Ammon's horn (tissue), 1 donor: ENCODE measurements around the gene IDH3G.

ENCODE experiments used
- DNase-seq: peaks from one replicate; pipeline ENCODE4 v3.0.0-alpha.2; 2016; ENCODE audit warnings: low spot score

IDH3G gene

DNA sequence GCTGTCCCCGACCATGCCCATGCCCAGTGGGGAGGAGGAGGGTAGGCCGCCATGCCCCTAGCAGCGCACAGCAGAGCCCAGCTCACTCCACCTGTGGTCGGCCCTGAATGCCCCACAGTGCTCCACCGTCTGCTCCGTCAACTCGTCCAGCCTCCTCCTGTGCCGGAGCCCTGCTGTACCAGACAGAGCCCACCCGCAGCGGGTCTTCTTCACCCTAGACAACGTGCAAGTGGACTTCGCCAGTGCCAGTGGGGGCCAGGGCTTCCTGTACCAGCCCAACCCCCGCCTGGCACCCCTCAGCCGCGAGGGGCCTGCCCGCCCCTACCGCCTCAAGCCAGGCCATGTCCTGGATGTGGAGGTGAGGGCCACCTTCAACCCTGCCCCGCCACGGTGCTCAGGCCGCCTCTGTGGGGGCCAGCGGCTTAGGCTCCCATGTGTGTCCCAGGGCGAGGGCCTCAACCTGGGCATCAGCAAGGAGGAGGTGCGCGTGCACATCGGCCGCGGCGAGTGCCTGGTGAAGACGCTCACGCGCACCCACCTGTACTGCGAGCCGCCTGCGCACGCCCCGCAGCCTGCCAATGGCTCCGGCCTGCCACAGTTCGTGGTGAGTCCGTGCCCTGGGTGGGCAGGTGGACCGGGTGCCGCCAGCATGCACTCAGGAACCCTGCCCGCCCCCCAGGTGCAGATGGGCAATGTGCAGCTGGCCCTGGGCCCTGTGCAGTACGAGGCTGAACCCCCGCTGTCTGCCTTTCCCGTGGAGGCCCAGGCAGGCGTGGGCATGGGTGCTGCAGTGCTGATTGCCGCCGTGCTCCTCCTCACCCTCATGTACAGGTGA, 20.2 kb downstream of the IDH3G start:
- no peak for DNase-seq

- DNase-seq: no peak
Measured at GRCh38 chrX:153773218-153773611, 21.0 kb downstream of the IDH3G start.

GRCh38 chrX:153772316-153773217, 21.6 kb downstream of the IDH3G start:
- DNase-seq: no peak

- DNase-seq: no peak
Measured at GRCh38 chrX:153771415-153772315, 22.5 kb downstream of the IDH3G start.

DNA sequence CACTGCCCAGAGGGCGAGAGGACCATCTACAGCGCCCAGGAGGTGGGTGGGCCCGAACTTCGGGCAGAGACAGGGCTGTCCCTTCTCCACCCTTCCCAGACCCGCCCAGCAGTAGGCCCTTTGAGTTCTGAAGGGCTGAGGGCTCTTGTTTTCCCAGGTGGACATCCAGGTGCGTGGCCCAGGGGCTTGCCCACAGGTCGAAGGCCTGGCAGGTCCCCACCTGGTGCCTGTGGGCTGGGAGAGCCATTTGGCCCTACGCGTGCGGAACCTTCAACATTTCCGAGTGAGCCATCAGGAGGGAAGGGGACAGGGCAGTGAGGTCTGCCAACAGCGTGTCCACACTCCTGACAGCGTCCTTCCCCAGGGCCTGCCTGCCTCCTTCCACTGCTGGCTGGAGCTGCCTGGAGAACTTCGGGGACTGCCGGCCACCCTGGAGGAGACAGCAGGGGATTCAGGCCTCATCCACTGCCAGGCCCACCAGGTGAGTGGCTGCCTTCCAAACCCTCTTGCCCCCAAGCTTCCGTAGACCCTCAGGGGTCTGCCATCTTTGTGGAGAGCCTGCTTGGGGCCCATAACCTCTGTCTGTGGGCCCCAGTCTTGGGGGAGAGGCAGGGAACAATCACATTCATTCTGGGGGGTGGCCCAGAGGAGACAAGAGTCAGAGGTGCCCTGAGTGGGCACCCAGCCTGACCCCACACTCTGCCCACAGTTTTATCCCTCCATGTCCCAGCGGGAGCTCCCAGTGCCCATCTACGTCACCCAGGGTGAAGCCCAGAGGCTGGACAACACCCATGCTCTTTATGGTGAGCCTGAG, 23.4 kb downstream of the IDH3G start:
- DNase-seq: no peak

- DNase-seq: no peak
Measured at GRCh38 chrX:153769865-153770600, 24.1 kb downstream of the IDH3G start.

DNA sequence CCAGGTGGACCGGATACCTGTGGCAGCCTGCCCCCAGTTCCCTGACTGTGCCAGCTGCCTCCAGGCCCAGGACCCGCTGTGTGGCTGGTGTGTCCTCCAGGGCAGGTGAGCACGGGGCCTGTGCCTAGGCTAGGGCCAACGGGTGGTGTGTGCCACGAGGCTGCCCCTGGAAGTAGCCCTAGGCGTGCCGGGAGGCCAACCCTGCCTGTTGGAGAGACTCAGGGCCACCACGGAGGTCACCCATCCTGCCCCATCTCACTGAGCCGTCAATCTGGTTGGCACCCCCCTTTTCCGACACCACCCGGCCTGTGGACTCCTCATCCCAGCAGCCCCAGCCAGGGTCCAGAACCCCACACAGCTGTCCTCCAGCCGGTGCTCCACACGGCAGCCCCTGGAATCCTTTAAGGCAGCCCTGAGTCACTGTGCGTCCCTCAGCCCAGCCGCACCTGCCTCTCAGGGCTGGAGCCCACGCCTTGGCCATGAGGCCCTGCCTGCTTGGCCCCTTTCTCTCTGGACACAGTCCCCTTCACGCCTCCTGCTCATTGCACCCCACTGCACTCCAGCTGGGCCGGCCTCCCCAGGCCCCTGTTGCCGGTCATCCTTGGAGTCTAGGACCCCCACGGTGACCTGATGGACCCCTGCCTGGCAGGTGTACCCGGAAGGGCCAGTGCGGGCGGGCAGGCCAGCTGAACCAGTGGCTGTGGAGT, 24.9 kb downstream of the IDH3G start:
- DNase-seq: no peak

DNA sequence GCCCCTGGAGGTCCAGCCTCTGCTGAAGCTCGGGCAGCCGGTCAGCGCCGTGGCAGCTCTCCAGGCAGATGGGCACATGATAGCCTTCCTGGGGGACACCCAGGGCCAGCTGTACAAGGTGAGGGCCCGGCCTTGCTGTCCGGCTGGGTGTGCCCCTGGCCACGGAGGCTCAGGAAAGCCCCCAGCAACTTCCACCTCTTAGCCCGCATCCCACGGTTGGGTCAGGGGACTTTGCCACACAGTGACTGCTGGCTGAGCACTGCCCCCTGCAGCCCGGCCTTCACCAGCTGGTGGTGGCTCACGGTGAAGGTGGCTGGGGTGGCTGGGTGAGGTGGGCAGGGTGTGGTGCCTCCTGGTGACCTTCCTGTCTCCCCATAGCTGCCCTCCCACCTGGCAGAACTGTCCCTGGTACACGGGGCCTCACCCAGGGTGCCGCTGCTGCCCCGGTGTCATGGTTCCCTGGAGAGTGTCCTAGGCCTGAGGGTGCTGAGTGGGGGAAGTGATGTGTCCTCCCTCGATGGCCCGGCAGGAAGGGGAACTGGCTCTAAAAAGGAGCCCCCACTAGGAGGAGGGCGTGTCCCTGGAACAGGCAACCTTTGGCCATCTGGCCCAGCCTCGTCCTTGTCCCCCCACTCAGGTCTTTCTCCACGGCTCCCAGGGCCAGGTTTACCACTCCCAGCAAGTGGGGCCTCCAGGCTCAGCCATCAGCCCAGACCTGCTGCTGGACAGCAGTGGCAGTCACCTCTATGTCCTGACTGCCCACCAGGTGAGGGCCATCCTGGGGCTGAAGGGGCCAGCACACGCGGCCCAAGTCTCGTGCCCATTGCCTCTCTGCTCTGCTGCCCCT, 25.6 kb downstream of the IDH3G start:
- no peak for DNase-seq

GRCh38 chrX:153767674-153768055, 26.5 kb downstream of the IDH3G start:
- no peak for DNase-seq

- DNase-seq: no peak
Measured at GRCh38 chrX:153766871-153767673, 27.1 kb downstream of the IDH3G start.

GRCh38 chrX:153766098-153766817, 27.9 kb downstream of the IDH3G start:
- DNase-seq: peak; percentile 74

- DNase-seq: peak; percentile 93
Measured at GRCh38 chrX:153765138-153766079, 28.8 kb downstream of the IDH3G start.

DNA sequence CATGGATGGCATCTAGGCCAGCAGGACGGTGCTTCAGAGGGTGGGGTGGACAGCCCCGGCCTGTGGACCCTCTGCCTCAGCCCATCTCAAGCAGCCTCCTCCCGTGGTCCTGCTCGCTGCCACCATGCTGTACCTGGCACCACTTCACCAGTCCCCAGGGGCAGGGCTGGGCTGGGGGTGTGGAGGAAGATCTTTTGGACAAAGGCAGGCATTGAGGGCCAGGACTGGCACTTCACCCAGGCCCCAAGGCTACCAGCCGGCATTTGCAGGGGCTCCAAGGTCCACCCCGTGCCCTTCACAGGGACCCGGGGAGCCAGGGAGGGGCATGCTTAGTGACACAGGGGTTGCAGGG, 29.4 kb downstream of the IDH3G start:
- DNase-seq: no peak

GRCh38 chrX:153763989-153764755, 30.0 kb downstream of the IDH3G start, which contains the start of gene PLXNB3:
TSS of gene PLXNB3 (plus strand) at chrX:153764249. CDS start at chrX:153765536, 1,287 bp downstream.
- DNase-seq: peak; percentile 89

- DNase-seq: no peak
Measured at GRCh38 chrX:153763298-153763932, 30.8 kb downstream of the IDH3G start.
